HG02973 (cell line): ENCODE measurements around the gene RNF213.
"Not testable (repeated sequence)": the region's sequence is repeated elsewhere in the genome, so short reads cannot be mapped to it uniquely, and the experiment has no call there.

Experiments used
- ATAC-seq: cut with Tn5 transposase; IDR thresholded peaks from one replicate; pipeline ENCODE4 v1.9.1; 2021; ENCODE audit warnings: moderate library complexity; ENCODE audit not compliant: unreplicated experiment

The RNF213 gene

GRCh38 chr17:80223838-80224497, 36.7 kb upstream of the RNF213 start:
- no peak for ATAC-seq

DNA sequence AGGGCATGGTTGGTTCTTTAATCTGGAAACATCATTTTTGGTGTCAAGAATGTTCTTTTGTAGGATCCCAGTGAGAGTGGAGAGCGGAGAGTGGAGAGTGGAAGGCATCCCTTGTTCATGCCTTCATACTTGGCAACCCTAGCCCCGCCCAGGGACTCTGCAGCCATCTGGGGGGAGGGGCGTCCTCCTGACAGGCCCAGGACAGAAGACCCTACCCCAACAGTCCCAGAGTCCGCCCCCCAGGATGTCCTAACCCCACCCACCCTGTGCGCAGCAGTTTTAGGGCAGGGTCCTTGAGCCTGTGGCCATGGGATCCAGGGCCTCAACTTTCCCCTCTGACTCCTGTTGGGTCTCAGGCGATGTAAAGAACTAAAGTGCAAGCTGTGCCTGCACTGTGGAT, 36.0 kb upstream of the RNF213 start:
- no peak for ATAC-seq

DNA sequence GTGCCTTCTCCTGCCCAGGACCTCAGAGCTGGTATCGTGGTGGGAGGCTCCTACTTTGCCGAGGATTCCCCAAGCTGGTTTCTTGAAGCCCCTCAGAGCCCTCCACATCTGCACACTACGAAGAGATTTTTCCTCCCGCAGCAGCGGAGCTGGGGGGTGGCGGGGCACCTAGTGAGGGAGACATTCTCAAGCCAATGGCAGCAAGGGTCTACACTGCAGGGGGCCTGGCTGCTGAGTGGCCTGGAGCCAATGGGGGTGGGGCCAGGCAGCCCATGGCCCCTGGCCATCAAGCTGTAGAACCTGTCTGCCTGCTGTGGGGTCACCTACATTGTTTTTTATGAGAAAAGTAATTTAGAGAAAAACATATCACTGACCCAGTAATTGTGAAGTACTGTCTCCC, 35.4 kb upstream of the RNF213 start:
- no peak for ATAC-seq

- ATAC-seq, result no peak
These were observed 33.5 kb upstream of the RNF213 start for GRCh38 chr17:80227156-80227555.

DNA sequence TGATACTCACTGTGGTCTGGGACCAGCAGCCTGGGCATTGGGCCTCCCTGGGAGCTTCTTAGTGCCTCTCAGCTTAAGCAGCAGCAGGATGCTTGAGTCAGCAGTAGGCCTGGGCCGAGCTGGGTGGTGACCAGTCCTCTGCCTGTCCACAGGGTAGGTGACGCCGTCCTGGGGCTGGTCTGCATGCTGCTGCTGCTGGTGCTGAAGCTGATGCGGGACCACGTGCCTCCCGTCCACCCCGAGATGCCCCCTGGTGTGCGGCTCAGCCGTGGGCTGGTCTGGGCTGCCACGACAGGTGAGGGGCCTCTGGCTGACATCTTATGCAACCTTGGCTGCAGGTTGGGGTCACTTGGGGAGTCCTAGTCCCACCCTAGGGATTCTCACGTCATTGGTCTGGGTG, 33.0 kb upstream of the RNF213 start:
- no peak for ATAC-seq

DNA sequence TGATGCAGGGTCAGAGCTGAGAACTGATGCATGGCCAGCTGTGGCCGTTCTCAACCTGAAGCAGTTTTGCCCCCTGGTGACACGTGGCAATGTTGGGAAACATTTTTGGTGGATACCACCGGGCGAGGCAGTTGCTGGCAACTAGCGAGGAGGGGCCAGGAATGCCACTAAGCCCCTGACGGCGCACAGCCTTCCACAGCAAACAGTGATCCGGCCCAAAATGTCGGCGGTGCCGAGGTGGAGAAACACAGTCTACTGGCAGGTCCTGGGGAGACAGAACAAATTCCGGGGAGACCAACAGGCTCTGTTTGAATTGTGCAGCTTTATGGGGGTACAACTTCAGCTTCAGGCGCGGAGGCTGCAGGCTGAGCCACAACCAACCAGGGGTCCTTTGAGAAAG, 32.2 kb upstream of the RNF213 start:
- ATAC-seq, result no peak

GRCh38 chr17:80229011-80229410, 31.6 kb upstream of the RNF213 start:
- no peak for ATAC-seq

DNA sequence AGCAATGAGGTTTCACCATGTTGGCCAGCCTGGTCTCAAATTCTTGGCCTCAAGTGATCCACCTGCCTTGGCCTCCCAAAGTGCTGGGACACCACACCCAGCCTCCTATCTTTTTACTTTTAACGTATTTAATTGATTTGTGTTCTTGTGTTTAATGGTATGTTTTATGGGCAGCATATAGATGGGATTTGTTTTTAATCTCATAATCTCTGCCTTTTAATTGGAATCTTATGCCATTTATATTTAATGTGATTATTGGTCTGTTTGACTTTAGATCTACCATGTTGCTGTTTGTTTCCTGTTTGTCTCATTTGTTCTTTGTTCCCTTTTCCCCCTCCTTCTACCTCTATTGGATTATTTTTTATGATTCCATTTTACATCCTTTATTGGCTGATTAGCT, 28.2 kb upstream of the RNF213 start:
- no peak for ATAC-seq

GRCh38 chr17:80233202-80233601, 27.4 kb upstream of the RNF213 start:
- ATAC-seq, result no peak

DNA sequence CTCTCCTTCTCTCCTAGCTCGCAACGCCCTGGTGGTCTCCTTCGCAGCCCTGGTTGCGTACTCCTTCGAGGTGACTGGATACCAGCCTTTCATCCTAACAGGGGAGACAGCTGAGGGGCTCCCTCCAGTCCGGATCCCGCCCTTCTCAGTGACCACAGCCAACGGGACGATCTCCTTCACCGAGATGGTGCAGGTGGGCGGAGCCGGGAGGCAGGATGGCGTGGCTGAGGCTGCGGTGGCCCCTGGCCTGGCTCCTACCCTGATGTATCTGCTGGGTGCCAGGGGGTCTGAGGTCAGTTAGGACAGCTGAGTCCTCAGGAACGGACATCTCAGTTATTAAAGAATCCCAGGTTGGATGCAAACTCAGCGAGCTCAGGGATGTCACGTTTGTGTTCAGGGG, 23.7 kb upstream of the RNF213 start:
- ATAC-seq, result no peak

- ATAC-seq, result no peak
These were observed 23.3 kb upstream of the RNF213 start for GRCh38 chr17:80237386-80237785.

- ATAC-seq, result no peak
These were observed 18.1 kb upstream of the RNF213 start for GRCh38 chr17:80242505-80242904.

- no peak for ATAC-seq
These were observed 16.9 kb upstream of the RNF213 start for GRCh38 chr17:80243526-80244433.

- not testable (repeated sequence) for ATAC-seq
These were observed 16.2 kb upstream of the RNF213 start for GRCh38 chr17:80244448-80244847.

GRCh38 chr17:80244871-80245509, 15.7 kb upstream of the RNF213 start:
- ATAC-seq, result no peak

DNA sequence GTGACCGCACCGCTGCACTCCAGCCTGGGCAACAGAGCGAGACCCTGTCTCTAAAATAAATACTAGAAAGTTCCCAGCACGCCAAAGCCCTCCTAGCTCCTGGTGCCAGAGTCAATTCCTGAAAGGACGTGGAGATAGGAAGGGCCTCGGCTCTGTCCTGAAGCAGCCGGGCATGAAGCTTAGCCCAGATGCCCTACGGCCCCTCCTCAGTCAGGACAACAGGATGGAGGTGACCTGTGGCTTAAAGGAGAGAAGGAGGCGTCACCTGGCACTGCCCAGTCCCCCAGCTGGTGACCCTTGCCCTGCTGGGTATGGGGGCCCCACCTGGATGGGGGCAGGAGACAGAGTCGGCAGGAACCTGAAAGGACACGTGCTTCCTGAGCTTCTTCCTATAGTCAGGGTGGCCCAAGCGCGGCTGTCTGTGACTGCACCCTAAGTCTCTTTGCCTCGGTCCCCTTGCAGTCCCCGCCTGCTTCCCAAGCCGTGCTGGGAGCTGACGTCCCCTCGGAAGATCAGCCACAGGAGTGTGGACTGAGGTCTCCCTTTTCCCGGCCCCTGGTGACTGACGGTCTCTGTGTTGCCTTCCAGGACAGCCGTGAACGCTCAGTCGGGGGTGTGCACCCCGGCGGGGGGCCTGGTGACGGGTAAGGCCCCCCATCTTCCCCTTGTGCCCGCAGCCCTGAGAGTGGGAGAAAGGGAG, 14.9 kb upstream of the RNF213 start:
- no peak for ATAC-seq

GRCh38 chr17:80246266-80246681, 14.4 kb upstream of the RNF213 start:
- no peak for ATAC-seq

- no peak for ATAC-seq
These were observed 13.9 kb upstream of the RNF213 start for GRCh38 chr17:80246726-80247125.

GRCh38 chr17:80247561-80247960, 13.1 kb upstream of the RNF213 start:
- ATAC-seq, result no peak

DNA sequence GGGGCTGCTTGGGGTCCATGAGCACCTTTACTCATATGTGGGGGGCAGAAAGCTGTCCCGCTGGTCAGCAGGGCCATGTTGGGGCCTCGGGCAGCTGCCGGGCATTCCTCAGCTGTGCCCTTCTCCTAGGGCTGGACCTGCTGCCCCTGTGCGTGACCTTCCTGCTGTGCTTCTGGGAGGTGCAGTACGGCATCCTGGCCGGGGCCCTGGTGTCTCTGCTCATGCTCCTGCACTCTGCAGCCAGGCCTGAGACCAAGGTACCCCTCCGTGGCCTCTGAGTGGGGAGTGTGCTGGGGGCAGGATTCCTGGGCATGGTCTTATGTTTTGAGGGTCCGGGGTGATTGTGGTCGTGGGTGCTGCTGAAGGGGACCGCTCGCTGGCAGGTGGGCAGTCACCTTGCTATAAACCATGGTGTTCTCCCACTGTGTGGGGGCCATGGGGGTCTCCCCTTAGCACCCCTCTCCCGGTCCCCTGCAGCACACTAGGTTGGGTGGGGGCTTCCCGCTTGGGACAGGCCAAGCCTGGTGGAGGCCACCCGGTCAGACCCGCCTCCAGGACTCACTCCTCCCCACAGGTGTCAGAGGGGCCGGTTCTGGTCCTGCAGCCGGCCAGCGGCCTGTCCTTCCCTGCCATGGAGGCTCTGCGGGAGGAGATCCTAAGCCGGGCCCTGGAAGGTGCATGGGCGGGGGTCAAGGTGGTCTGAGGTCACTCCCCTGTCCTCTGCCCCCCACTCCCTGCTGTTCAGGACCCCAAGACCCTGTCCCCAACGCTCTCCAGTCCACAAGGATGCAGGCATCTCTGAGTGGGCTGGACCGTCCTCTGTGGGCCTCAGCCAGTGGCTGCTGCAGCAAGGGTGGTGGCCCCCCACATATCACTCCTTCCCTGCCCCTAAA, 12.4 kb upstream of the RNF213 start:
- ATAC-seq, result no peak
